Right lobe of liver (tissue), 4 donors: ENCODE results near the gene SERPINB4.

Source experiments
- CTCF ChIP-seq, 4 donors: fragments of 200-600 bp in 3 of 4; fragments of 450-650 bp in 1 of 4; IDR thresholded peaks; one replicate each; pipeline versions ENCODE4 v1.5.1 to v1.8.0; 2016 to 2022; ENCODE audit warnings: antibody characterized with exemption in 4 of 4, mild to moderate bottlenecking in 2 of 4
- POLR2A ChIP-seq: fragments of 450-650 bp; IDR thresholded peaks from one replicate; pipeline ENCODE4 v1.6.1; 2017; ENCODE audit warnings: antibody characterized with exemption, mild to moderate bottlenecking
- donor health status: DM: no; HTN: no; CAD: no.
- donor health status: DM: no; HTN: no; CAD: no.
- donor health status: DM: no; HTN: yes; CAD: no.

- no peak for TF ChIP-seq CTCF (IDR thresholded peaks at IDR 0.05)
- no peak for TF ChIP-seq POLR2A
Observed at GRCh38 chr18:63664571-63664970, 20.5 kb upstream of the SERPINB4 start.
